Adrenal gland (tissue), 5 donors: ENCODE measurements around the gene DNAH6.

ENCODE experiments used
- POLR2A ChIP-seq, 2 donors: fragments of 450-650 bp; IDR thresholded peaks; one replicate each; pipeline ENCODE4 v1.6.1; 2017; ENCODE audit warnings: antibody characterized with exemption in 2 of 2, mild to moderate bottlenecking in 2 of 2, moderate library complexity in 1 of 2
- TF ChIP-seq, protein P1 (sequence below), 6 experiments: fragments of 450-650 bp in 4 of 6; fragments of 200-600 bp in 2 of 6; sonication (generic) in 1 of 6; IDR thresholded peaks; 1 replicate in 5 of 6; 2 replicates in 1 of 6; pipeline versions ENCODE4 v1.5.1 to v1.8.0; 2016 to 2021; ENCODE audit warnings: antibody characterized with exemption in 6 of 6, mild to moderate bottlenecking in 2 of 6, moderate library complexity in 1 of 6
- donor health status: DM: no; HTN: no; CAD: no.

DNA sequence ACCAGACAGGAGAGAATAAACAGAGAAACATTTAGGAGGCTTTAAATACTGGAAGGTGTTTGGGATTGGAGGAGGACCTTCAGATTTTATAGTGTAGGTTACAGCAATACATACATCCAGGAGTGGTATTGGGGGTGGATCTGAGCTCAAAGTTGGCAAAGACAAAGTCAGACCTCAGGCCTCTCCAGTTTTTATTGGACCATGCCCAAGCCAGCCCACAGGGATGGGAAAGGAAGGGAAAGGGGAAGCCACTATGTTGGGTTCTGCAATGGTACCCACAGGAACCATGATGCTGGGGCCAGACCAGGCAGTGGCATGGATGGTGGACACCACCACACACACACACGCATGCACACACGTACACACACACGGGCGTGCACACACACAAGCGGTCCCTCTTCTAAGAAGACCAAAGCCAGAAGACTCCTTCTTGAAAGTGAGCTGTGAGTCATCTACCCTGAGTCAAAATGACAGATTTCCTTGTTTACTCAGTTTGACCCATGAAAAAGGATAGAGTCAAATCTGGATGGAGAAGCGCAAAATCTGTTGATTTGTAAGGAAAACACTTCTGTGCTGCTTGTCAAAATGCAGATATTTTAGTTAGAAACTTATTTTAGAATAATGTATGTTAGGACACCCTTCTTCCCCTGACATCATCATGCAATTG is 276.7 kb downstream of the DNAH6 start:
- TF ChIP-seq, protein P1, sequence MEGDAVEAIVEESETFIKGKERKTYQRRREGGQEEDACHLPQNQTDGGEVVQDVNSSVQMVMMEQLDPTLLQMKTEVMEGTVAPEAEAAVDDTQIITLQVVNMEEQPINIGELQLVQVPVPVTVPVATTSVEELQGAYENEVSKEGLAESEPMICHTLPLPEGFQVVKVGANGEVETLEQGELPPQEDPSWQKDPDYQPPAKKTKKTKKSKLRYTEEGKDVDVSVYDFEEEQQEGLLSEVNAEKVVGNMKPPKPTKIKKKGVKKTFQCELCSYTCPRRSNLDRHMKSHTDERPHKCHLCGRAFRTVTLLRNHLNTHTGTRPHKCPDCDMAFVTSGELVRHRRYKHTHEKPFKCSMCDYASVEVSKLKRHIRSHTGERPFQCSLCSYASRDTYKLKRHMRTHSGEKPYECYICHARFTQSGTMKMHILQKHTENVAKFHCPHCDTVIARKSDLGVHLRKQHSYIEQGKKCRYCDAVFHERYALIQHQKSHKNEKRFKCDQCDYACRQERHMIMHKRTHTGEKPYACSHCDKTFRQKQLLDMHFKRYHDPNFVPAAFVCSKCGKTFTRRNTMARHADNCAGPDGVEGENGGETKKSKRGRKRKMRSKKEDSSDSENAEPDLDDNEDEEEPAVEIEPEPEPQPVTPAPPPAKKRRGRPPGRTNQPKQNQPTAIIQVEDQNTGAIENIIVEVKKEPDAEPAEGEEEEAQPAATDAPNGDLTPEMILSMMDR (IDR thresholded peaks at IDR 0.05): no peak
- no peak for TF ChIP-seq POLR2A (IDR thresholded peaks at IDR 0.05)
